ENCODE data around the gene P2RX3.

- no peak for TF ChIP-seq EZH2 (IDR thresholded peaks at IDR 0.05; ENCODE audit: borderline replicate concordance)
- TF ChIP-seq, protein P1, sequence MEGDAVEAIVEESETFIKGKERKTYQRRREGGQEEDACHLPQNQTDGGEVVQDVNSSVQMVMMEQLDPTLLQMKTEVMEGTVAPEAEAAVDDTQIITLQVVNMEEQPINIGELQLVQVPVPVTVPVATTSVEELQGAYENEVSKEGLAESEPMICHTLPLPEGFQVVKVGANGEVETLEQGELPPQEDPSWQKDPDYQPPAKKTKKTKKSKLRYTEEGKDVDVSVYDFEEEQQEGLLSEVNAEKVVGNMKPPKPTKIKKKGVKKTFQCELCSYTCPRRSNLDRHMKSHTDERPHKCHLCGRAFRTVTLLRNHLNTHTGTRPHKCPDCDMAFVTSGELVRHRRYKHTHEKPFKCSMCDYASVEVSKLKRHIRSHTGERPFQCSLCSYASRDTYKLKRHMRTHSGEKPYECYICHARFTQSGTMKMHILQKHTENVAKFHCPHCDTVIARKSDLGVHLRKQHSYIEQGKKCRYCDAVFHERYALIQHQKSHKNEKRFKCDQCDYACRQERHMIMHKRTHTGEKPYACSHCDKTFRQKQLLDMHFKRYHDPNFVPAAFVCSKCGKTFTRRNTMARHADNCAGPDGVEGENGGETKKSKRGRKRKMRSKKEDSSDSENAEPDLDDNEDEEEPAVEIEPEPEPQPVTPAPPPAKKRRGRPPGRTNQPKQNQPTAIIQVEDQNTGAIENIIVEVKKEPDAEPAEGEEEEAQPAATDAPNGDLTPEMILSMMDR (IDR thresholded peaks at IDR 0.05; ENCODE audit: poor library complexity), result no peak
- TF ChIP-seq EZH2phosphoT487 (IDR thresholded peaks at IDR 0.05; ENCODE audit: low read depth, severe bottlenecking, unreplicated experiment), result no peak
Measured at GRCh38 chr11:57378186-57378585, 40.0 kb downstream of the P2RX3 start.
